Measurements from ENCODE around the gene C16orf90. TPM values are rescaled to one million over a fixed set of nuclear protein-coding genes. Genes with fewer than 3 reads are reported as not detected.

Gene C16orf90
- total RNA-seq, 1 donor from 2014 or later: not detected

GRCh38 chr16:3536271-3536731 lies 41.0 kb upstream of the C16orf90 start:
- no peak for DNase-seq (ENCODE audit: extremely low spot score, unreplicated experiment)
- H3K9me3 Mint-ChIP-seq: no peaks in the 10 kb centered on the region
- no peaks in the 10 kb centered on the region for H3K27me3 Mint-ChIP-seq
- H3K36me3 Mint-ChIP-seq: peaks cover 22% of the 10 kb centered on the region
- no peak overlapping the region for H3K4me3 Mint-ChIP-seq
- H3K4me1 Mint-ChIP-seq (ENCODE audit: unreplicated experiment): no peaks in the 10 kb centered on the region
- TF ChIP-seq, protein P1, sequence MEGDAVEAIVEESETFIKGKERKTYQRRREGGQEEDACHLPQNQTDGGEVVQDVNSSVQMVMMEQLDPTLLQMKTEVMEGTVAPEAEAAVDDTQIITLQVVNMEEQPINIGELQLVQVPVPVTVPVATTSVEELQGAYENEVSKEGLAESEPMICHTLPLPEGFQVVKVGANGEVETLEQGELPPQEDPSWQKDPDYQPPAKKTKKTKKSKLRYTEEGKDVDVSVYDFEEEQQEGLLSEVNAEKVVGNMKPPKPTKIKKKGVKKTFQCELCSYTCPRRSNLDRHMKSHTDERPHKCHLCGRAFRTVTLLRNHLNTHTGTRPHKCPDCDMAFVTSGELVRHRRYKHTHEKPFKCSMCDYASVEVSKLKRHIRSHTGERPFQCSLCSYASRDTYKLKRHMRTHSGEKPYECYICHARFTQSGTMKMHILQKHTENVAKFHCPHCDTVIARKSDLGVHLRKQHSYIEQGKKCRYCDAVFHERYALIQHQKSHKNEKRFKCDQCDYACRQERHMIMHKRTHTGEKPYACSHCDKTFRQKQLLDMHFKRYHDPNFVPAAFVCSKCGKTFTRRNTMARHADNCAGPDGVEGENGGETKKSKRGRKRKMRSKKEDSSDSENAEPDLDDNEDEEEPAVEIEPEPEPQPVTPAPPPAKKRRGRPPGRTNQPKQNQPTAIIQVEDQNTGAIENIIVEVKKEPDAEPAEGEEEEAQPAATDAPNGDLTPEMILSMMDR (conservative IDR thresholded peaks at IDR 0.05): no peak
- H3K27ac Mint-ChIP-seq: no peak overlapping the region

- TF ChIP-seq, protein P1 (conservative IDR thresholded peaks at IDR 0.05): no peak
- no peaks in the 10 kb centered on the region for H3K27me3 Mint-ChIP-seq
- H3K36me3 Mint-ChIP-seq: peaks cover 24% of the 10 kb centered on the region
- no peaks in the 10 kb centered on the region for H3K4me1 Mint-ChIP-seq (ENCODE audit: unreplicated experiment)
- no peak overlapping the region for H3K4me3 Mint-ChIP-seq
- DNase-seq (ENCODE audit: extremely low spot score, unreplicated experiment): no peak
- no peak overlapping the region for H3K27ac Mint-ChIP-seq
- H3K9me3 Mint-ChIP-seq: no peaks in the 10 kb centered on the region
These were observed 38.8 kb upstream of the C16orf90 start for GRCh38 chr16:3534126-3534525.

- Mint-ChIP-seq H3K27me3 (no peaks in the 10 kb centered on the region), H3K36me3 (peaks cover 36% of the 10 kb centered on the region), H3K9me3 (no peaks in the 10 kb centered on the region), H3K4me3 (no peak overlapping the region), H3K27ac (no peak overlapping the region), H3K4me1 (ENCODE audit: unreplicated experiment) (no peaks in the 10 kb centered on the region)
- DNase-seq (ENCODE audit: extremely low spot score, unreplicated experiment): no peak
- TF ChIP-seq, protein P1 (conservative IDR thresholded peaks at IDR 0.05): no peak
These were observed 37.5 kb upstream of the C16orf90 start for GRCh38 chr16:3532741-3533140.

DNA sequence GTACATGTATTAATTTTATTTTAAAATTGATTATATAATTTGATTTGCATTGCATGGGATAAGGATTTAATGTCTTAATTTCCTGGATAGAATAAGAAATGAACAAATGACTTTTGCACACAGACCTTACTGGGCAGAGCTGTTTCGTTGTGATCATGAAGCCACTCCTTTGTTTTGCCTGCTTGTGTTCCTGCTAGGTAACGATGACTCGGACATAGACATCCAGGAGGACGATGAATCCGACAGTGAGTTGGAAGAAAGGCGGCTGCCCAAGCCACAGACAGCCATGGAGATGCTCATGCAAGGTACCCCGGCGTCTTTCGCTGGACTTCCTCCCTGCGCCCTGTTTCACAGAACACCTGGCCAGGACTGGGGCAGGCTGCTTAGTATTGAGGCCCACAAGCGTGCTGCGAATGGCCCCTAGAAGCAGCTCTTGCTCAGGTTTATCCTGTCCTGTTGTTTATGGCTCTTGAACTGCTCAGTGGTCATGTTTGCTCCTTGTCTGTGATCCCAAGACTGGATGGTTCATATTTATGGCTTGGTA lies 35.2 kb upstream of the C16orf90 start:
- Mint-ChIP-seq H3K4me3 (no peak overlapping the region), H3K27ac (no peak overlapping the region), H3K27me3 (no peaks in the 10 kb centered on the region), H3K4me1 (ENCODE audit: unreplicated experiment) (no peaks in the 10 kb centered on the region), H3K36me3 (peaks cover 46% of the 10 kb centered on the region), H3K9me3 (no peaks in the 10 kb centered on the region)
- TF ChIP-seq, protein P1 (conservative IDR thresholded peaks at IDR 0.05): no peak
- DNase-seq (ENCODE audit: extremely low spot score, unreplicated experiment): no peak

DNA sequence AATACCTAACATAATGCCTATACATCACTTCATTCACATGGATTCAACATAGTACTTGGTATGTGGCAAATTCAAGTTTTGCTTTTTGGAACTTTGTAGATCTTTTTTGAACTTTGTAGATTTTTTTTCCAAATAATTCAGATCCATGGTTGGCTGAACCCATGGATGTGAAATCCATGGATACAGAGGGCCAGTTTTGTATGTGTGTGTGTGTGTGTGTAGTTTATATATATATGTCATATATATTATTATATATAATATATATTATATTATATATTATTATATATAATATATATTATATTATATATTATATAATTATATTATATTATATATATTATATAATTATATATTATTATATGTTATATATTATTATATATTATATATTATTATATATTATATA lies 33.9 kb upstream of the C16orf90 start:
- Mint-ChIP-seq H3K4me3 (no peak overlapping the region), H3K9me3 (no peaks in the 10 kb centered on the region), H3K36me3 (peaks cover 44% of the 10 kb centered on the region), H3K27ac (no peak overlapping the region), H3K27me3 (no peaks in the 10 kb centered on the region), H3K4me1 (ENCODE audit: unreplicated experiment) (no peaks in the 10 kb centered on the region)
- TF ChIP-seq, protein P1 (conservative IDR thresholded peaks at IDR 0.05): no peak
- DNase-seq (ENCODE audit: extremely low spot score, unreplicated experiment): no peak

DNA sequence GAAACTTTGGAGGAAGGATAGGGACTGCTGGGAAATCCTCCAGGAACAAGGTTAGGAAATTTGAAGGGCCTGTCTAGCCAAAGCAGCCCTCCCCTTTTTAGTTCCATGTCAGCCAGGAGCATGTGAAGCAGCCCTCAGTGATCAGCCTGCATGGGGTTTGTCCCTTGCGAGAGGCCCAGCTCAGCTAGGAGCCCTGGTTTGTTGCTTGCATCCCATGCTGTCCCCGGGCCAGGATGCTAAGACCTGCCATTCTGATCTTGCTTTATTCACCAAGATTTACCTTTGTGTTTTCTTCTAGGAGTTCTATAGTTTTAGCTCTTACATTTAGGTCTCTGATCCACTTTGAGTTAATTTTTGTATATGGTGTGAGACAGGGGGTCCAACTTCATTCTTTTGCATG lies 33.1 kb upstream of the C16orf90 start:
- Mint-ChIP-seq H3K9me3 (no peaks in the 10 kb centered on the region), H3K4me1 (ENCODE audit: unreplicated experiment) (no peaks in the 10 kb centered on the region), H3K27me3 (no peaks in the 10 kb centered on the region), H3K4me3 (no peak overlapping the region), H3K36me3 (peaks cover 36% of the 10 kb centered on the region), H3K27ac (no peak overlapping the region)
- DNase-seq (ENCODE audit: extremely low spot score, unreplicated experiment): no peak
- TF ChIP-seq, protein P1 (conservative IDR thresholded peaks at IDR 0.05): no peak
